RWPE1 (cell line): ENCODE data around the gene SEL1L2.

Source experiments
- CTCF ChIA-PET: fragments of 350-600 bp; sonication (Branson Sonifier 250); formaldehyde crosslinking; extraction: SDS; loops from one replicate; lab custom pipeline; 2021; lab: Yijun Ruan, JAX
- POLR2A ChIA-PET: fragments of 400-600 bp; formaldehyde crosslinking; extraction: SDS; loops from one replicate; lab custom pipeline; 2020; ENCODE audit warnings: antibody characterized with exemption; ENCODE audit not compliant: low non-redundant PET; lab: Yijun Ruan, JAX
- DNase-seq: peaks from one replicate; pipeline ENCODE4 v3.0.0; 2012; ENCODE audit warnings: low spot score
- H3K27ac ChIP-seq: fragments of 450-650 bp; 2 replicates; pipeline ENCODE4 v1.5.1; 2017
- CTCF ChIP-seq: fragments of 450-650 bp; conservative IDR thresholded peaks from 2 replicates; pipeline ENCODE4 v1.5.1; 2017; ENCODE audit warnings: low read depth, mild to moderate bottlenecking

The SEL1L2 gene

GRCh38 chr20:13799974-13800373 is 190.4 kb downstream of the SEL1L2 start:
- DNase-seq = no peak
- peak overlapping the region; percentile 78 for H3K27ac ChIP-seq
- CTCF ChIA-PET = no interaction called here
- POLR2A ChIA-PET = no interaction called here
- TF ChIP-seq CTCF = no peak
